Thyroid gland (tissue), 4 donors: ENCODE measurements around the gene MYO3A. TPM values are rescaled to one million over a fixed set of nuclear protein-coding genes. Genes with fewer than 3 reads are reported as not detected.

ENCODE experiments used
- DNase-seq, 2 donors: peaks; one replicate each; pipeline ENCODE4 v3.0.0-alpha.2; 2019
- H3K27ac ChIP-seq, 3 donors: fragments of 200-600 bp; sonication (generic); 1 replicate in 2 of 3; 2 replicates in 1 of 3; pipeline ENCODE4 v1.5.1; 2016 to 2019; ENCODE audit warnings: mild to moderate bottlenecking in 1 of 3, moderate library complexity in 1 of 3
- H3K27me3 ChIP-seq: fragments of 200-600 bp; sonication (generic); one replicate; pipeline ENCODE4 v1.5.1; 2019
- H3K36me3 ChIP-seq, 2 donors: fragments of 200-600 bp; sonication (generic); one replicate each; pipeline ENCODE4 v1.5.1; 2016 to 2019
- H3K4me1 ChIP-seq, 2 donors: fragments of 200-600 bp; sonication (generic); one replicate each; pipeline ENCODE4 v1.5.1; 2017 to 2019
- H3K4me3 ChIP-seq, 3 donors: fragments of 200-600 bp; sonication (generic); replicated peaks in 1 of 3; 1 replicate in 2 of 3; 2 replicates in 1 of 3; pipeline ENCODE4 v1.5.1; 2016; ENCODE audit warnings: mild to moderate bottlenecking in 1 of 3
- H3K9me3 ChIP-seq: fragments of 200-600 bp; sonication (generic); one replicate; pipeline ENCODE4 v1.5.1; 2017
- POLR2A ChIP-seq, 2 donors: fragments of 450-650 bp; IDR thresholded peaks; one replicate each; pipeline ENCODE4 v1.6.1; 2017; ENCODE audit warnings: antibody characterized with exemption in 2 of 2, mild to moderate bottlenecking in 2 of 2, moderate library complexity in 1 of 2
- WGBS, 2 donors: methylation state at CpG; one replicate each; pipeline ENCODE4 v1.1.5; 2017; 5-methylcytosine and 5-hydroxymethylcytosine counted together
- intact Hi-C: fragments of 100-400 bp; cut with DNase I; formaldehyde crosslinking; loops from one replicate; pipeline ENCODE4 v1.15.1; 2023
- total RNA-seq, 4 donors: library from RNA; depleted of rRNA; stranded (reverse); fragments of >200 nt; gene quantifications; one replicate each; pipeline ENCODE4 v1.2.3, GENCODE V29; 2016
- TF ChIP-seq, protein P1 (sequence below), 6 experiments: fragments of 200-600 bp in 3 of 6; fragments of 450-650 bp in 3 of 6; sonication (generic) in 3 of 6; IDR thresholded peaks; one replicate each; pipeline ENCODE4 v1.5.1; 2016 to 2019; ENCODE audit warnings: antibody characterized with exemption in 6 of 6, mild to moderate bottlenecking in 2 of 6, inconsistent platforms in 1 of 6, moderate library complexity in 1 of 6

Gene MYO3A
- total RNA-seq, 4 donors from 2014 or later, result 1.6 to 2.9 (median 2.2) TPM

- DNase-seq, result no peak
- H3K4me1 ChIP-seq, result no peaks in the 10 kb centered on the region
- intact Hi-C loops, result no loop called here
- WGBS, 2 donors, result 59 to 71% methylated on average over 2 of the region's 2 CpGs
- no peak overlapping the region for H3K4me3 ChIP-seq
- no peaks in the 10 kb centered on the region for H3K9me3 ChIP-seq
- no peaks in the 10 kb centered on the region for H3K27me3 ChIP-seq
- H3K36me3 ChIP-seq, result no peaks in the 10 kb centered on the region
- TF ChIP-seq, protein P1, sequence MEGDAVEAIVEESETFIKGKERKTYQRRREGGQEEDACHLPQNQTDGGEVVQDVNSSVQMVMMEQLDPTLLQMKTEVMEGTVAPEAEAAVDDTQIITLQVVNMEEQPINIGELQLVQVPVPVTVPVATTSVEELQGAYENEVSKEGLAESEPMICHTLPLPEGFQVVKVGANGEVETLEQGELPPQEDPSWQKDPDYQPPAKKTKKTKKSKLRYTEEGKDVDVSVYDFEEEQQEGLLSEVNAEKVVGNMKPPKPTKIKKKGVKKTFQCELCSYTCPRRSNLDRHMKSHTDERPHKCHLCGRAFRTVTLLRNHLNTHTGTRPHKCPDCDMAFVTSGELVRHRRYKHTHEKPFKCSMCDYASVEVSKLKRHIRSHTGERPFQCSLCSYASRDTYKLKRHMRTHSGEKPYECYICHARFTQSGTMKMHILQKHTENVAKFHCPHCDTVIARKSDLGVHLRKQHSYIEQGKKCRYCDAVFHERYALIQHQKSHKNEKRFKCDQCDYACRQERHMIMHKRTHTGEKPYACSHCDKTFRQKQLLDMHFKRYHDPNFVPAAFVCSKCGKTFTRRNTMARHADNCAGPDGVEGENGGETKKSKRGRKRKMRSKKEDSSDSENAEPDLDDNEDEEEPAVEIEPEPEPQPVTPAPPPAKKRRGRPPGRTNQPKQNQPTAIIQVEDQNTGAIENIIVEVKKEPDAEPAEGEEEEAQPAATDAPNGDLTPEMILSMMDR (IDR thresholded peaks at IDR 0.05), result no peak
- no peak for TF ChIP-seq POLR2A (IDR thresholded peaks at IDR 0.05)
- H3K27ac ChIP-seq, result no peak overlapping the region
These were observed 271.2 kb downstream of the MYO3A start for GRCh38 chr10:26205223-26205622.

GRCh38 chr10:26211781-26212444, 277.9 kb downstream of the MYO3A start:
- no peak for TF ChIP-seq POLR2A (IDR thresholded peaks at IDR 0.05)
- TF ChIP-seq, protein P1 (IDR thresholded peaks at IDR 0.05), result no peak
- 9 to 13% methylated on average over 17 to 30 of the region's 37 CpGs for WGBS, 2 donors
- H3K9me3 ChIP-seq, result no peaks in the 10 kb centered on the region
- H3K4me3 ChIP-seq, result no peak overlapping the region
- DNase-seq, result no peak
- intact Hi-C loops, result no loop called here
- no peaks in the 10 kb centered on the region for H3K27me3 ChIP-seq
- H3K4me1 ChIP-seq, result peaks cover 0 to 8% of the 10 kb centered on the region in 2 donors
- no peak overlapping the region for H3K27ac ChIP-seq
- no peaks in the 10 kb centered on the region for H3K36me3 ChIP-seq

DNA sequence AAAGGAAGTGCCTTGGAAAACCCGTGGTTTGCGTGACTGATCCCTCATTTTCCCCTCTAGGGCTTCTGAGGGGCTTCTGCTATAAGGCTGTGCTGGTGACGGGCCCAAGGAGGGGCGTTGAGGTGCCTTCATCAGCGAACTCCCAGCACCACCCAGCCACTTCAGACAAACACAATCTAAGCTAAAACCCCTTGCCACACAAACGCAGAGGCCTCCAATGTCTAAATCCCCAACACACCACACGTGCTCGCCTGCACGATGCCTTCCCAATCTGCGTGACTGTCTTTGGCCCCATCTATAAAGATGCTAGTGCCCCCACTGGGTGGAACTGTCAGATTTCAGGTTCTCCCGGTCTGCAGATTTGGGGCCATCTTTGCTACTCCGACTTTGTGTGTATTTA, 278.5 kb downstream of the MYO3A start:
- Histone ChIP-seq H3K36me3 (no peaks in the 10 kb centered on the region), H3K4me3 (no peak overlapping the region), H3K4me1 (peaks cover under 1 to 8% of the 10 kb centered on the region in 2 donors), H3K27me3 (no peaks in the 10 kb centered on the region), H3K27ac (no peak overlapping the region), H3K9me3 (no peaks in the 10 kb centered on the region)
- WGBS, 2 donors, result 8 to 14% methylated on average over 12 of the region's 12 CpGs
- DNase-seq, result no peak
- intact Hi-C loops, result no loop called here
- TF ChIP-seq POLR2A (IDR thresholded peaks at IDR 0.05), result no peak
- TF ChIP-seq, protein P1 (IDR thresholded peaks at IDR 0.05), result no peak

- WGBS, 2 donors, result 15 to 24% methylated on average over 11 of the region's 11 CpGs
- H3K36me3 ChIP-seq, result no peaks in the 10 kb centered on the region
- no peak for DNase-seq
- no peak overlapping the region for H3K4me3 ChIP-seq
- peaks cover 7% of the 10 kb centered on the region for H3K27me3 ChIP-seq
- intact Hi-C loops, result no loop called here
- peaks cover 5 to 8% of the 10 kb centered on the region in 2 donors for H3K4me1 ChIP-seq
- no peak for TF ChIP-seq POLR2A (IDR thresholded peaks at IDR 0.05)
- TF ChIP-seq, protein P1 (IDR thresholded peaks at IDR 0.05), result no peak
- no peak overlapping the region for H3K27ac ChIP-seq
- H3K9me3 ChIP-seq, result no peaks in the 10 kb centered on the region
These were observed 279.2 kb downstream of the MYO3A start for GRCh38 chr10:26213157-26213800.

GRCh38 chr10:26214004-26214403, 280.0 kb downstream of the MYO3A start:
- Histone ChIP-seq H3K4me1 (peaks cover 5 to 8% of the 10 kb centered on the region in 2 donors), H3K27me3 (peaks cover 8% of the 10 kb centered on the region), H3K9me3 (no peaks in the 10 kb centered on the region), H3K36me3 (no peaks in the 10 kb centered on the region), H3K27ac (no peak overlapping the region), H3K4me3 (no peak overlapping the region)
- no peak for DNase-seq
- 8 to 12% methylated on average over 7 of the region's 7 CpGs for WGBS, 2 donors
- intact Hi-C loops, result no loop called here
- TF ChIP-seq, protein P1 (IDR thresholded peaks at IDR 0.05), result no peak
- TF ChIP-seq POLR2A (IDR thresholded peaks at IDR 0.05), result no peak
